Neural crest cell (in vitro differentiated cells): ENCODE data around the gene ANKRD34C. TPM values are rescaled to one million over a fixed set of nuclear protein-coding genes. Genes with fewer than 3 reads are reported as not detected.
"Not testable (repeated sequence)": the region's sequence is repeated elsewhere in the genome, so short reads cannot be mapped to it uniquely, and the experiment has no call there.

Experiments used
- DNase-seq: peaks from one replicate; pipeline ENCODE4 v3.0.0; 2021; ENCODE audit warnings: low read depth, mixed read lengths, low spot score
- H3K27ac Mint-ChIP-seq: one replicate; pipeline ENCODE4 v1.8.0; 2021; ENCODE audit warnings: mild to moderate bottlenecking, mixed read lengths; ENCODE audit not compliant: unreplicated experiment
- H3K27me3 Mint-ChIP-seq: 2 replicates; pipeline ENCODE4 v1.8.0; 2021; ENCODE audit warnings: low read depth, mild to moderate bottlenecking, mixed read lengths
- H3K36me3 Mint-ChIP-seq: 2 replicates; pipeline ENCODE4 v1.8.0; 2021; ENCODE audit warnings: low read depth, mild to moderate bottlenecking, mixed read lengths
- H3K4me1 Mint-ChIP-seq: 2 replicates; pipeline ENCODE4 v1.8.0; 2021; ENCODE audit warnings: mixed read lengths
- H3K4me3 Mint-ChIP-seq: one replicate; pipeline ENCODE4 v1.8.0; 2021; ENCODE audit warnings: mild to moderate bottlenecking, mixed read lengths
- H3K9me3 Mint-ChIP-seq: 2 replicates; pipeline ENCODE4 v1.8.0; 2021; ENCODE audit warnings: mixed read lengths
- total RNA-seq: library from RNA; stranded (reverse); gene quantifications from 2 replicates; pipeline ENCODE4 v1.2.1, GENCODE V29; 2021
- TF ChIP-seq, protein P1 (sequence below): fragments of 200-600 bp; sonication (generic); conservative IDR thresholded peaks from 2 replicates; pipeline ENCODE4 v1.5.0; 2021; ENCODE audit warnings: antibody characterized with exemption, mild to moderate bottlenecking

Gene ANKRD34C
- total RNA-seq, 1 donor from 2014 or later: not detected

GRCh38 chr15:79316864-79317263 lies 34.3 kb downstream of the ANKRD34C start:
- no peaks in the 10 kb centered on the region for H3K27me3 Mint-ChIP-seq
- DNase-seq: no peak
- peak overlapping the region; percentile 69 for H3K27ac Mint-ChIP-seq
- H3K4me1 Mint-ChIP-seq: peaks cover 14% of the 10 kb centered on the region
- TF ChIP-seq, protein P1, sequence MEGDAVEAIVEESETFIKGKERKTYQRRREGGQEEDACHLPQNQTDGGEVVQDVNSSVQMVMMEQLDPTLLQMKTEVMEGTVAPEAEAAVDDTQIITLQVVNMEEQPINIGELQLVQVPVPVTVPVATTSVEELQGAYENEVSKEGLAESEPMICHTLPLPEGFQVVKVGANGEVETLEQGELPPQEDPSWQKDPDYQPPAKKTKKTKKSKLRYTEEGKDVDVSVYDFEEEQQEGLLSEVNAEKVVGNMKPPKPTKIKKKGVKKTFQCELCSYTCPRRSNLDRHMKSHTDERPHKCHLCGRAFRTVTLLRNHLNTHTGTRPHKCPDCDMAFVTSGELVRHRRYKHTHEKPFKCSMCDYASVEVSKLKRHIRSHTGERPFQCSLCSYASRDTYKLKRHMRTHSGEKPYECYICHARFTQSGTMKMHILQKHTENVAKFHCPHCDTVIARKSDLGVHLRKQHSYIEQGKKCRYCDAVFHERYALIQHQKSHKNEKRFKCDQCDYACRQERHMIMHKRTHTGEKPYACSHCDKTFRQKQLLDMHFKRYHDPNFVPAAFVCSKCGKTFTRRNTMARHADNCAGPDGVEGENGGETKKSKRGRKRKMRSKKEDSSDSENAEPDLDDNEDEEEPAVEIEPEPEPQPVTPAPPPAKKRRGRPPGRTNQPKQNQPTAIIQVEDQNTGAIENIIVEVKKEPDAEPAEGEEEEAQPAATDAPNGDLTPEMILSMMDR: no peak
- no peaks in the 10 kb centered on the region for H3K9me3 Mint-ChIP-seq
- no peak overlapping the region for H3K4me3 Mint-ChIP-seq
- H3K36me3 Mint-ChIP-seq: peaks cover 62% of the 10 kb centered on the region

- DNase-seq: not testable (repeated sequence)
These were observed 37.5 kb downstream of the ANKRD34C start for GRCh38 chr15:79319973-79320372.

GRCh38 chr15:79321876-79322275 lies 39.4 kb downstream of the ANKRD34C start:
- TF ChIP-seq, protein P1: no peak
- Mint-ChIP-seq H3K4me3 (no peak overlapping the region), H3K9me3 (no peaks in the 10 kb centered on the region), H3K4me1 (no peaks in the 10 kb centered on the region), H3K27me3 (no peaks in the 10 kb centered on the region), H3K36me3 (peaks cover 53% of the 10 kb centered on the region), H3K27ac (no peak overlapping the region)
- no peak for DNase-seq

More at GRCh38 chr15:79319973-79320372, 37.5 kb downstream of the ANKRD34C start:
- not testable (repeated sequence) for H3K27me3 Mint-ChIP-seq, H3K4me3 Mint-ChIP-seq, H3K27ac Mint-ChIP-seq, H3K9me3 Mint-ChIP-seq, H3K4me1 Mint-ChIP-seq
- peaks cover 59% of the 10 kb centered on the region for H3K36me3 Mint-ChIP-seq

DNA sequence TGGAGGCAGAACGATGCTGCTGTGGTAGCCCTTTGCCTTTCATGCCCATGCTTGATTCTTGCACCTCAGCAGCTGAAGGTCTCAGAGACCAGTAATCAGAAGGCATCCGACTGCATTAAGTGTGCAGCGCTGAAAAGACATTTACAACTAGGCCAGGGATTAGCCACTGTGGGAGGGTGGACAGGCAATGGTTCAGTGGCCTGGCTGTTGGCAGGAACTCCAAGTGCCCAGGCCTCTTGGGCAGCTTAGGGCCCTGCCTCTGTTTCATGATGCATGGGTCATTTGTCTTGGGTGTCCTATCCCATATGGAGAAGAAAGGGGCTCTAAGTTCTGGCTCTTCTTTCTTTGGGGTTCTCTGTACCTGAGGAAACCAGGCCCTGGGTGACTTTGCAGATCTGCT lies 39.8 kb downstream of the ANKRD34C start:
- Mint-ChIP-seq H3K27ac (peak overlapping the region; percentile 87), H3K27me3 (no peaks in the 10 kb centered on the region), H3K4me3 (no peak overlapping the region), H3K36me3 (peaks cover 49% of the 10 kb centered on the region), H3K9me3 (no peaks in the 10 kb centered on the region), H3K4me1 (no peaks in the 10 kb centered on the region)
- TF ChIP-seq, protein P1: no peak
- no peak for DNase-seq

GRCh38 chr15:79322945-79323344 lies 40.4 kb downstream of the ANKRD34C start:
- Mint-ChIP-seq H3K4me3 (no peak overlapping the region), H3K27me3 (no peaks in the 10 kb centered on the region), H3K9me3 (no peaks in the 10 kb centered on the region), H3K4me1 (no peaks in the 10 kb centered on the region), H3K36me3 (peaks cover 44% of the 10 kb centered on the region), H3K27ac (no peak overlapping the region)
- no peak for DNase-seq
- TF ChIP-seq, protein P1: no peak

DNA sequence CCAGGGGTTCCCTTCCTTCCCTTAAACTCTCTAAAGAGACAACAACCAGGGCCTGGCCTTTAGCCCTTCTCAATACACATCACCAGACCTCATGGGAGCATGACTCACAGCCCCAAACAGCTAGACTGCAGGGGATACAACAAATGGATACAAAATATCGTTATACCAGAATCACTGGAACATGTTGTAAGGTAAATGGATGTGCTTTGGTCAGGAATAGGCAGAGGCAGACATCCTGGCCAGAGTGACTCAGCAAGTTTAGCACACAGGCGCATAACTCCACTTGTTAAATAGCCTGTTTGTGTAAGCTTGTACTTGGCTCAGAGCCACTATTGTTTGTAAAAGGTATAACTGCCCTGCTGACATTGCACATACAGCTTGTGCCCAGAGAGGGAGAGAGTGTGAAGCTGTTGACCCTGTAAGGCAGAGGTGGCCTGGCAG lies 46.7 kb downstream of the ANKRD34C start:
- Mint-ChIP-seq H3K27ac (no peak overlapping the region), H3K36me3 (peaks cover 8% of the 10 kb centered on the region), H3K27me3 (no peaks in the 10 kb centered on the region), H3K4me1 (peaks cover 4% of the 10 kb centered on the region), H3K9me3 (no peaks in the 10 kb centered on the region), H3K4me3 (no peak overlapping the region)
- TF ChIP-seq, protein P1: no peak
- no peak for DNase-seq

Other genes with a start within 250 kb of the ANKRD34C start
- gene RASGRF1, start 191.9 kb upstream of the ANKRD34C start, total RNA-seq: 0.16 and 0.55 TPM in 2 replicates
- gene TMED3, start 28.4 kb downstream of the ANKRD34C start, total RNA-seq: 34.4 and 35.8 TPM in 2 replicates
- gene MINAR1, start 149.6 kb downstream of the ANKRD34C start, total RNA-seq: 1.9 and 2.0 TPM in 2 replicates